ENCODE measurements around the gene KIF5C. TPM values are rescaled to one million over a fixed set of nuclear protein-coding genes. Genes with fewer than 3 reads are reported as not detected.

Gene KIF5C
- total RNA-seq, 2 donors from 2014 or later, result 2.0 to 2.6 TPM

- 44% methylated on average over 14 of the region's 14 CpGs for WGBS, 2 donors
These were observed 142.3 kb downstream of the KIF5C start for GRCh38 chr2:149017116-149017985.

GRCh38 chr2:149018981-149019380, 144.0 kb downstream of the KIF5C start:
- Histone ChIP-seq H3K27ac (no peak overlapping the region), H3K36me3 (replicated peaks in 1 of 2; ENCODE audit: insufficient read depth in 1 of 2, low read depth in 2 of 2) (no peaks in the 10 kb centered on the region), H3K9me3 (no peaks in the 10 kb centered on the region), H3K4me1 (no peaks in the 10 kb centered on the region), H3K27me3 (no peaks in the 10 kb centered on the region), H3K4me3 (no peak overlapping the region)
- WGBS, 2 donors, result 70 to 73% methylated on average over 3 of the region's 3 CpGs
- TF ChIP-seq CTCF (IDR thresholded peaks at IDR 0.05), result no peak
- no peak for TF ChIP-seq POLR2A (IDR thresholded peaks at IDR 0.05)
- no peak for ATAC-seq
- intact Hi-C loops (cut with DNase I), result loop anchor here (5.0 kb wide), 2 partner anchors 293 to 543 kb away; no protein-coding TSS in a partner anchor
- DNase-seq, result no peak

More at GRCh38 chr2:149017116-149017985, 142.3 kb downstream of the KIF5C start:
- H3K27ac ChIP-seq, result no peak overlapping the region
- peak; percentile 83 to 87 (median 86) for DNase-seq
- intact Hi-C loops (cut with DNase I), result loop anchor here (5.0 kb wide), 2 partner anchors 295 to 545 kb away; no protein-coding TSS in a partner anchor
- no peaks in the 10 kb centered on the region for H3K9me3 ChIP-seq
- H3K27me3 ChIP-seq, result no peaks in the 10 kb centered on the region
- no peak for TF ChIP-seq POLR2A (IDR thresholded peaks at IDR 0.05)
- peak; percentile 73 to 89 (median 85) for TF ChIP-seq CTCF (IDR thresholded peaks at IDR 0.05)
- peak; percentile 74 for ATAC-seq
- no peaks in the 10 kb centered on the region for H3K4me1 ChIP-seq
- H3K36me3 ChIP-seq (replicated peaks in 1 of 2; ENCODE audit: insufficient read depth in 1 of 2, low read depth in 2 of 2), result no peaks in the 10 kb centered on the region
- no peak overlapping the region for H3K4me3 ChIP-seq

GRCh38 chr2:149019768-149020167, 144.7 kb downstream of the KIF5C start:
- no peak for TF ChIP-seq CTCF (IDR thresholded peaks at IDR 0.05)
- no peak for TF ChIP-seq POLR2A (IDR thresholded peaks at IDR 0.05)
- H3K4me1 ChIP-seq, result peaks cover 3% of the 10 kb centered on the region
- H3K9me3 ChIP-seq, result no peaks in the 10 kb centered on the region
- 31 to 42% methylated on average over 2 of the region's 2 CpGs for WGBS, 2 donors
- intact Hi-C loops (cut with DNase I), result loop anchor here (5.0 kb wide), 2 partner anchors 293 to 543 kb away; no protein-coding TSS in a partner anchor
- no peak overlapping the region for H3K27ac ChIP-seq
- H3K4me3 ChIP-seq, result no peak overlapping the region
- no peaks in the 10 kb centered on the region for H3K36me3 ChIP-seq (replicated peaks in 1 of 2; ENCODE audit: insufficient read depth in 1 of 2, low read depth in 2 of 2)
- H3K27me3 ChIP-seq, result no peaks in the 10 kb centered on the region
- no peak for ATAC-seq
- no peak for DNase-seq

GRCh38 chr2:149020432-149020851, 145.4 kb downstream of the KIF5C start:
- ATAC-seq (no peak), DNase-seq (peak in 1 of 4 donors; percentile 16)
- no peak overlapping the region for H3K4me3 ChIP-seq
- H3K27ac ChIP-seq, result no peak overlapping the region
- no peaks in the 10 kb centered on the region for H3K9me3 ChIP-seq
- 70 to 79% methylated on average over 7 to 10 of the region's 10 CpGs for WGBS, 2 donors
- intact Hi-C loops (cut with DNase I), result no loop called here
- peaks cover 6% of the 10 kb centered on the region for H3K4me1 ChIP-seq
- TF ChIP-seq CTCF (IDR thresholded peaks at IDR 0.05) (no peak), POLR2A (IDR thresholded peaks at IDR 0.05) (no peak)
- H3K27me3 ChIP-seq, result no peaks in the 10 kb centered on the region
- H3K36me3 ChIP-seq (replicated peaks in 1 of 2; ENCODE audit: insufficient read depth in 1 of 2, low read depth in 2 of 2), result no peaks in the 10 kb centered on the region

Measured in body of pancreas (tissue), 4 donors.